Neural cell (in vitro differentiated cells): Measurements from ENCODE around the gene GNE.

ENCODE experiments used
- CTCF ChIP-seq: fragments of 450-650 bp; IDR thresholded peaks from 2 replicates; pipeline ENCODE4 v1.5.1; 2014; ENCODE audit warnings: antibody characterized with exemption, mild to moderate bottlenecking, moderate library complexity; ENCODE audit not compliant: poor library complexity, severe bottlenecking
- EP300 ChIP-seq: fragments of 450-650 bp; conservative IDR thresholded peaks from 2 replicates; pipeline ENCODE4 v1.6.1; 2014; ENCODE audit warnings: antibody characterized with exemption, mild to moderate bottlenecking, moderate library complexity; ENCODE audit not compliant: poor library complexity, severe bottlenecking
- EZH2 ChIP-seq: fragments of 200-600, 300-800 bp; shearing (Covaris generic), sonication (generic); IDR thresholded peaks from 2 replicates; pipeline ENCODE4 v1.6.1; 2014; ENCODE audit warnings: antibody characterized with exemption, low read length, borderline replicate concordance, mild to moderate bottlenecking; ENCODE audit not compliant: insufficient read depth, poor library complexity, severe bottlenecking
- MXI1 ChIP-seq: fragments of 450-650 bp; conservative IDR thresholded peaks from 2 replicates; pipeline ENCODE4 v1.6.1; 2014; ENCODE audit warnings: antibody characterized with exemption, mild to moderate bottlenecking; ENCODE audit not compliant: poor library complexity, severe bottlenecking
- POLR2AphosphoS5 ChIP-seq: IDR thresholded peaks from 2 replicates; pipeline ENCODE4 v1.6.1; 2012
- RAD21 ChIP-seq: fragments of 450-650 bp; conservative IDR thresholded peaks from 2 replicates; pipeline ENCODE4 v1.6.1; 2014; ENCODE audit warnings: antibody characterized with exemption, mild to moderate bottlenecking, moderate library complexity
- SMC3 ChIP-seq: fragments of 450-650 bp; conservative IDR thresholded peaks from 2 replicates; pipeline ENCODE4 v1.6.1; 2014; ENCODE audit warnings: antibody characterized with exemption, mild to moderate bottlenecking, moderate library complexity; ENCODE audit not compliant: poor library complexity
- TAF1 ChIP-seq: IDR thresholded peaks from 2 replicates; pipeline ENCODE4 v1.6.1; 2012; ENCODE audit warnings: low read depth
- TF ChIP-seq, protein P1 (sequence below): IDR thresholded peaks from 2 replicates; pipeline ENCODE4 v1.6.1; 2012; ENCODE audit warnings: borderline replicate concordance

- TF ChIP-seq CTCF (no peak), RAD21 (no peak), POLR2AphosphoS5 (no peak), EZH2 (no peak), EP300 (no peak), TAF1 (no peak), SMC3 (no peak), MXI1 (no peak)
- TF ChIP-seq, protein P1, sequence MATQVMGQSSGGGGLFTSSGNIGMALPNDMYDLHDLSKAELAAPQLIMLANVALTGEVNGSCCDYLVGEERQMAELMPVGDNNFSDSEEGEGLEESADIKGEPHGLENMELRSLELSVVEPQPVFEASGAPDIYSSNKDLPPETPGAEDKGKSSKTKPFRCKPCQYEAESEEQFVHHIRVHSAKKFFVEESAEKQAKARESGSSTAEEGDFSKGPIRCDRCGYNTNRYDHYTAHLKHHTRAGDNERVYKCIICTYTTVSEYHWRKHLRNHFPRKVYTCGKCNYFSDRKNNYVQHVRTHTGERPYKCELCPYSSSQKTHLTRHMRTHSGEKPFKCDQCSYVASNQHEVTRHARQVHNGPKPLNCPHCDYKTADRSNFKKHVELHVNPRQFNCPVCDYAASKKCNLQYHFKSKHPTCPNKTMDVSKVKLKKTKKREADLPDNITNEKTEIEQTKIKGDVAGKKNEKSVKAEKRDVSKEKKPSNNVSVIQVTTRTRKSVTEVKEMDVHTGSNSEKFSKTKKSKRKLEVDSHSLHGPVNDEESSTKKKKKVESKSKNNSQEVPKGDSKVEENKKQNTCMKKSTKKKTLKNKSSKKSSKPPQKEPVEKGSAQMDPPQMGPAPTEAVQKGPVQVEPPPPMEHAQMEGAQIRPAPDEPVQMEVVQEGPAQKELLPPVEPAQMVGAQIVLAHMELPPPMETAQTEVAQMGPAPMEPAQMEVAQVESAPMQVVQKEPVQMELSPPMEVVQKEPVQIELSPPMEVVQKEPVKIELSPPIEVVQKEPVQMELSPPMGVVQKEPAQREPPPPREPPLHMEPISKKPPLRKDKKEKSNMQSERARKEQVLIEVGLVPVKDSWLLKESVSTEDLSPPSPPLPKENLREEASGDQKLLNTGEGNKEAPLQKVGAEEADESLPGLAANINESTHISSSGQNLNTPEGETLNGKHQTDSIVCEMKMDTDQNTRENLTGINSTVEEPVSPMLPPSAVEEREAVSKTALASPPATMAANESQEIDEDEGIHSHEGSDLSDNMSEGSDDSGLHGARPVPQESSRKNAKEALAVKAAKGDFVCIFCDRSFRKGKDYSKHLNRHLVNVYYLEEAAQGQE = no peak
Observed at GRCh38 chr9:36250079-36250478, 8.2 kb downstream of the GNE start.
